Bronchial epithelial cell (primary cell): ENCODE data around the gene NEK1. TPM values are rescaled to one million over a fixed set of nuclear protein-coding genes. Genes with fewer than 3 reads are reported as not detected.
"Not testable (repeated sequence)": the region's sequence is repeated elsewhere in the genome, so short reads cannot be mapped to it uniquely, and the experiment has no call there.

ENCODE experiments used
- DNase-seq: peaks from one replicate; pipeline ENCODE4 v3.0.0-alpha.2; 2010; ENCODE audit warnings: low read depth
- FAIRE-seq: peaks from 2 replicates; lab custom pipeline; 2011; peaks lifted over from hg19 to GRCh38; lab: Jason Lieb, UNC
- H3K27me3 ChIP-seq: 2 replicates; pipeline ENCODE4 v1.5.1; 2011; ENCODE audit warnings: low read length; ENCODE audit not compliant: control insufficient read depth, insufficient read depth
- H3K36me3 ChIP-seq: 2 replicates; pipeline ENCODE4 v1.5.1; 2011; ENCODE audit warnings: low read length; ENCODE audit not compliant: control insufficient read depth, insufficient read depth
- H3K4me3 ChIP-seq: 2 replicates; pipeline ENCODE4 v1.5.1; 2011; ENCODE audit warnings: mild to moderate bottlenecking, low read depth, low read length, control low read depth
- CTCF ChIP-seq: IDR thresholded peaks from 2 replicates; pipeline ENCODE4 v1.5.1; 2011; ENCODE audit warnings: mild to moderate bottlenecking, moderate library complexity, low read length, control low read depth, inconsistent platforms; ENCODE audit not compliant: insufficient read depth, severe bottlenecking
- total RNA-seq: library from RNA; depleted of rRNA; stranded (reverse); fragments of >200 nt; gene quantifications from 2 replicates; pipeline ENCODE4 v1.2.1, GENCODE V29; 2014

The NEK1 gene
- total RNA-seq, 1 donor from 2014 or later = 6.1 TPM

- Histone ChIP-seq H3K36me3 (no peaks in the 10 kb centered on the region), H3K27me3 (no peaks in the 10 kb centered on the region), H3K4me3 (no peak overlapping the region)
- no peak for TF ChIP-seq CTCF
- no peak for FAIRE-seq
- no peak for DNase-seq
These were observed 175.6 kb downstream of the NEK1 start for GRCh38 chr4:169436734-169437133.

- DNase-seq = no peak
- FAIRE-seq = no peak
- Histone ChIP-seq H3K4me3 (no peak overlapping the region), H3K36me3 (peaks cover 1% of the 10 kb centered on the region), H3K27me3 (no peaks in the 10 kb centered on the region)
- TF ChIP-seq CTCF = no peak
These were observed 184.0 kb downstream of the NEK1 start for GRCh38 chr4:169428376-169428775.

GRCh38 chr4:169427727-169428126 lies 184.7 kb downstream of the NEK1 start:
- DNase-seq = not testable (repeated sequence)

GRCh38 chr4:169420291-169420690 lies 192.1 kb downstream of the NEK1 start:
- FAIRE-seq (no peak), DNase-seq (no peak)
- TF ChIP-seq CTCF = no peak
- no peaks in the 10 kb centered on the region for H3K27me3 ChIP-seq
- no peak overlapping the region for H3K4me3 ChIP-seq
- peaks cover 1% of the 10 kb centered on the region for H3K36me3 ChIP-seq

More at GRCh38 chr4:169427727-169428126, 184.7 kb downstream of the NEK1 start:
- not testable (repeated sequence) for H3K36me3 ChIP-seq, FAIRE-seq, H3K4me3 ChIP-seq, H3K27me3 ChIP-seq

GRCh38 chr4:169418846-169419245 lies 193.5 kb downstream of the NEK1 start:
- TF ChIP-seq CTCF = no peak
- DNase-seq (no peak), FAIRE-seq (no peak)
- Histone ChIP-seq H3K27me3 (no peaks in the 10 kb centered on the region), H3K36me3 (no peaks in the 10 kb centered on the region), H3K4me3 (no peak overlapping the region)

GRCh38 chr4:169417629-169418282 lies 194.6 kb downstream of the NEK1 start:
- no peak for TF ChIP-seq CTCF
- H3K4me3 ChIP-seq = no peak overlapping the region
- H3K36me3 ChIP-seq = no peaks in the 10 kb centered on the region
- DNase-seq (no peak), FAIRE-seq (no peak)
- H3K27me3 ChIP-seq = no peaks in the 10 kb centered on the region
